ENCODE results near the gene KNCN.
A peak's percentile ranks its signal among the peaks of the same experiment; 100 is the strongest.

KNCN gene

DNA sequence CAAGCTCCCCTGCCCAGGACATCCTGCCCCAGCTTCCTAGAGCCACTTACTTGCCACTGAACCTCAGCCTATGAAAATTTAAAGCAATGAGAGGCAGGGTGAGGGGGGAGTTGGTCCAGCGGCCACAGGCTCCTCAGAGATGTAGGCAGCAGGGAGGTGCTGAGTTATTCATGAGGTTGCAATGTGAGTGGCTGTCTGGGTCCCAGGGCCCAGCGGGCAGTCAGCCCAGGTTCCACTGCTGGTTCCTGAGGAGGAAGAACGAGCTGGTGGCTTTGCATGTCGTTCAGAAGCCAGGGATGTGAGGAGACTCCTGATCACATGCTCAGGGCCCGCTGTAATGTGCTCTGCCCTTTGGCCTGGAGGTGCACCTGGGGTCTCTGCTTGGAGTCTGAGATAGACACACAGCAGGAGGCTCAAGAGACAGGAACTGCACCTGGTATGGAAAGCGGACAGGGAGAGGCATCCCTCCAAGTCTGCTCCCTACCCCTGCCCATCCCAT, at the start of gene KNCN:
TSS of gene KNCN (minus strand) at position 51 of the 499 bp plus-strand sequence. CDS start 432 bp downstream, outside the sequence.
- no peak for DNase-seq

DNA sequence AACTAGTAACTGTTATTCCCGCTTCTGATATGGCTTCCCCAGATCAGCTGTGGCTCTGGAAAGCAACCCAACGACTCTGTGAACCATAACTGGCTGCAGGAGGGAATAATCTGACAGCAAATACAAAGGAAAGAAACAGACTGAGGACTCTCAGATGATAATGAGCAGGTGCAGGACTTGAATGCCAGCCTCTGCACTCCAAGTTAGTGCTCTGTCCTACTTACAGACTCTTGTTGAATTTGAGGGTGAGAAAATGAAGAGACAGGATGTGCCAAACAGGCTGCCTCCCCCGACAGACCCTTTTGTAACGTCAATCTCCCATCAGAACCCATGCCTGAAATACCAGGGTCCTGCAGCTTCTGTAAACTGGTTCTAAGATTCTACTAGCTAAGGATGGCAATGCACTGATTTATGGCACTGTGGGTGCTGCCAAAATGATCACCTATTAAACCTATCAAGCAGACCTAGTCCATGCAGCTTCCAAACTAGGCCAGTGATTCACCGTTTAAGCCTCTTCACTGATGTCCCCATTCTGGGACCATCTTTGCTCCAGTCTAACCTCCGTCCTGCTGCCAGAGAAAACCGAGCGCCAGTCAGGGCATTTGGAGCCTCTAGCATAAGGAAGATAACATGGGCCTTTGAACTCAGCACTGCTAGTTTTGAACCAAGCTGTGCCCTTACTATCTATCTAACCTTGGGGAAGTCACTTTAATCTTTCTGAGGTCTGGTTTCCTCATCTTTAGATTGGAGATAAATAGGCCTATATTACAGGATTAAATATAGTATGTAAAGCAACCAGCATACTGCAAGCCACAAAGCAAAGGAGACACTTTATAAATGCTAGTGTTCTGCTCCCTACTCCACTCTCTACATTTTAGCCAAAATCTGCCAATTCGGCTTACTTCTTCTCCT, 47.9 kb upstream of the KNCN start:
- no peak for DNase-seq

GRCh38 chr1:46596846-46597245, 45.4 kb upstream of the KNCN start:
- no peak for DNase-seq

DNA sequence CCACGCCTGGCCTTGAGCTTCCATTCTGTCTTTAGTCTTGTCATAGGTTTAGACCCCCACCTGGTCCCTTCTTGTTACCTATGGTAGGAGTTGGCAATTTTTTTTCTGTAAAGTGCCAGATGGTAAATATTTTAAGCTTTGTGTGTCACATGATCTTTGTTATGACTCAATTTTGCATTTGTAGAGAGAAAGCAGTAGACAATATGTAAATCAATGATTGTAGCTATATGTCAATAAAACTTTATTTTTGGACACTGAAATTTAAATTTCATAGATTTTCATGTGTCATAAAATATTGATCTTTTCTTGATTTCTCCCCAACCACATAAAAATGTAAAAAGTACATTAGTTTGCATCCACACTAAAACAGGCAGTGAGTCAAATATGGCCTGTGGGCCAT, 44.6 kb upstream of the KNCN start:
- no peak for DNase-seq

- no peak for DNase-seq
These were observed 43.7 kb upstream of the KNCN start for GRCh38 chr1:46595127-46595526.

GRCh38 chr1:46594063-46594462, 42.6 kb upstream of the KNCN start:
- DNase-seq, result no peak

GRCh38 chr1:46592823-46593222, 41.4 kb upstream of the KNCN start:
- DNase-seq, result no peak

GRCh38 chr1:46589529-46589928, 38.1 kb upstream of the KNCN start:
- DNase-seq, result no peak

GRCh38 chr1:46587069-46587468, 35.6 kb upstream of the KNCN start:
- DNase-seq, result no peak

DNA sequence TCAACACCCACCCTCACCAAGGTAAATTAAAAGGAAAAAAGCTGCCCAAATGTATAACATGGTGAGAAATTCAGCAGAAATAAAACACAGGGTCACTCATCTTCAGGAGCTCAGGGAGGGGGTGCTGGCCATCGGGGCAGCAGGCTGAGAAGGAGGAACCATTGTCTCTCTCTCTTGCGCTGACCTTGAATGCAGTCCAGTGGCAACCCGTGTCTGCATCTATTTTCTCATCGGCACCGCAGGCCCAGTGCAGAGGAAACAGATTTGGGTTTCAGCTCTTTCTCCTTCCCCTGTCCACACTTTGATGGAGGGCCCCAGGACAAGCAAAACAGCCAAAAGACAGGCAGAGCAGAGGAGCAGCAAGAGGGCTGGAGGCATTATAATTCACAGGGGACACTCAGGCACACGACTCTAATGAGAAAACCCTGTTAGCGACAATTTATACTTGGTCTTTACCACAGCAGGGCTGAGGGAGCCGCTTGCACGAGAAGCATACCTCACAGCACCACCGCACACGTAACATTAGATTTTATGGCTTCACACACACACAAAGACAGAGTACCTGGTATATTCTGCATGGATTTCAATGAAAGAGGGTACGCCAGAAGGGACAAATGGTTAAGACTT, 34.0 kb upstream of the KNCN start:
- DNase-seq, result no peak

DNA sequence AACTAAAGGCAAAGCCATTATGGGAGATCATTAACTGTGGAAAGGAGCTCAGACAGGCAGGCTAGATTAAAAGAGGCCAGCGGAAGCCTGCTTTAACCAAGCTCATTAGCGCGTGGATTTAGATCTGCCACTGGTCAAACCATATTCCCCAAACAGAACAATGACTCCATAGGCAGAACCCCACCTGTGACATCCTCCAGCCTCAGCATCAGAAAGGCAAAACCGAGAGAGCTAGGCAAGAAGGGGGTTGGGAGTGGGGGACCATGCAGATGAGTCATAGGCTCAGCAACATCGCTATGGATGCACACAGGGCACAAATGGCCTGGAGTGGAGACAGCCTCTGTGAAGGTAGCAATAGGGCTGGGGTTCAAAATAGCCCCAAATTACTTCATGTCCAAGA, 32.0 kb upstream of the KNCN start:
- no peak for DNase-seq

GRCh38 chr1:46582972-46583371, 31.5 kb upstream of the KNCN start:
- DNase-seq, result no peak

DNA sequence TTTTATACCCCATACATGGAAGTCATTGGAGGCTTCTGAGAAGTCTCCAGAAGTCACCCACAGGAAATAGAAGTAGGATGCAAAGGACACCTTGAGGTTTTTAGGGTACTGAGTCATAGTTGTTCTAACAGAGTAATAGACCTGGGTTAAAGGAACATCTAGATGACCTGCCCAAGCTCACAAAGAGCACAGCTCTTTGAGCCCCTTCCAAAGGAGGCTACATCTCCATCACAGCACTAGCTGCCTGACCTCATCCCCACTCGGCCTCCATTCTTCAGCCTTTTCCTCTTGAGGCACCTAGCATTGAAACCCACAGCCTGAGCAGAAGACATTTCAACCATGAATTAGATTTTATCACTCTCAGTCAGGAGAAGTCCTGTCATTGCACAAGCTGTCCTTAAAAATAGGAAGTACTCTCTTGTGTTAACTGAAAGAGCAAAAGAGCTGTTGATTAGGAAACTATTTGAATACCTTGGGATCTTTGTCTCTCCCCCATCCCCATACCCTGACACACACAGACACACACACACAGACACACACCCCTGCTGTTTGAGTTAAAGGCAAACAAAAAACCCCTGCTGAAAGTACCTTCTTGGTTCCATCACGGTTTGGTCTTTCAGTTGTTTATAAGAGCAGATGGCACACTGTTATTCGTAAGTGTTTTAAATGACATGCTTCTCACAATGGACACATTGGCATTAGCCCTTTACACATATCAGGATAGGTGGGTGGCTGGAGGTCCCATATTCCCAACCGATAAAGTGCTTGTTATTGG, 30.4 kb upstream of the KNCN start:
- peak; percentile 22 for DNase-seq

DNA sequence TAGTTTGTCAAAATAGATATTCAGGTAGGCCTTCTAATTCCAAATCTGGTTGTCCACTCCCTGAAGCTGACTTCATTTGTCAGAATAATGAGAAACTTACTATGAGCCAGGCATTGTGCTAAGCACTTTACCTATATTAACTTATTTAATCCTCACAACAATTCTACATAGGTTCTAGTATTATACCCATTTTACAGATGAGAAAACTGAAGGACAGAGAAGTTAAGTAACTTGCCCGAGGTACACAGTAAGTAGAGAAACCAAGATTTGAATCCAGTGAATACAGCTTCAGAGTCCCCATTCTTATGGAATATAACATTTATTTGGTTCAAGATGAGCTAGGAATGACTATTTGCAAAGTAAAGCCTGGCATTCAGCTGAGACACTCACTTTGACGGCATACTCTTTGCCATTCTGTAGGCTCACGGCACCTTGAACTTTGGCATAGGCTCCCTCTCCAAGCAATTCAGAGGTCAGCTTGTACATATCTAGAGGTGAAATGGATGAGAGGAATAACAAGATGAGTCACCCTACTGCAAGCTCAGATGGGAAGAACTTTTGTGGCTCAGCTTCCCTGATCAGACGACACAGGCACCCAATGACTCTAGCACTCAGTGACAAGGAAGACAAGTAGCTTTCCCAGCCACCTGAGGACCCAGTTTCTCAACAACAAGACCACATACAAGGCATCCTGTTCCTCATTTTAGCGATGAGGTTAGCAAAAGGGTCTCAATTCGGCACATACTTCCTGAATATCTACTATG, 28.9 kb upstream of the KNCN start:
- no peak for DNase-seq

DNA sequence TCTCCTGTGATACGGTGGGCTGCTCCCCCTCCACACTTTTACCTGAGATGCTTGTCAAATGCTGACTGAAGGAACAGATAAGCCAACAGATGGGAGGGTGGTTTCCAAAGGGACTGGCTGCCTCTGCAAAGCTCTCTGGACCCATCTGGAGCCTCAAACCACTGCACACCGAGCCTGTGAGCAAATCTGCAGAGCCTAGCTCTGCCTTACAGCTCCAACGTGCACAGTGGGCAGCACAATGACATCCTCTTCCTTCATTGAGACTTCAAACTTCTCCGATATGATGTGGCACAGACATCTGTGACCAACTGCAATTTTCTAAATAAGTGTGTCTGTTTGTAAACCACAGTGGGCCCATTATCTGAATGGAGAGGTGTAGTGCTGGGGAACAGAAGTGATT, 26.2 kb upstream of the KNCN start:
- DNase-seq, result no peak

- DNase-seq, result no peak
These were observed 25.1 kb upstream of the KNCN start for GRCh38 chr1:46576596-46576995.

- no peak for DNase-seq
These were observed 24.3 kb upstream of the KNCN start for GRCh38 chr1:46575778-46576177.

- no peak for DNase-seq
These were observed 23.9 kb upstream of the KNCN start for GRCh38 chr1:46575300-46575699.

DNA sequence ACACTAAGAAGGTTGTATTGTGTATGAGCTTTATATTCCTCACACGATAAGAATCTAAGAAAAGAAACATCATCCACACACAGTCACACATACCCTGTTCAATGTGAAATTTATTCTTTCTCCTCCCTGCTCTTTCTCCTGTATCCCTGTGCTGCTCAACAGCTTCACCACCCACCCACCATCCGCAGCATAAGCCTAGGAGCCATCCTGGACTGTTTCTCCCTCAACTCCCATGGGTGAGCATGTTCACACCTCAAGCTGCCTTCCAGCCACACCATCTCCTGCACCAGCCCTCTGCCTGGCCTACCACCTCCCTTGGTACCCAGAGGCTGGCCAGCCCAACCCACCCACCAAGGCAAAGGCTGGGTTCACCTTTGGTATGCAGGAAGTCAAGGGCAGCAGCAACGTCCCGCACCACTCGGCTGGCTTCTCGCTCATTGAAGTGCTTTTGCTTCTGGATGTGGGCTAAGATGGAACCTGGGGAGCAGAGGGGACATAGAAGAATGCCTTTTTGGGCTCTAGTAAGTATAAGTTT, 20.3 kb upstream of the KNCN start:
- DNase-seq, result no peak

DNA sequence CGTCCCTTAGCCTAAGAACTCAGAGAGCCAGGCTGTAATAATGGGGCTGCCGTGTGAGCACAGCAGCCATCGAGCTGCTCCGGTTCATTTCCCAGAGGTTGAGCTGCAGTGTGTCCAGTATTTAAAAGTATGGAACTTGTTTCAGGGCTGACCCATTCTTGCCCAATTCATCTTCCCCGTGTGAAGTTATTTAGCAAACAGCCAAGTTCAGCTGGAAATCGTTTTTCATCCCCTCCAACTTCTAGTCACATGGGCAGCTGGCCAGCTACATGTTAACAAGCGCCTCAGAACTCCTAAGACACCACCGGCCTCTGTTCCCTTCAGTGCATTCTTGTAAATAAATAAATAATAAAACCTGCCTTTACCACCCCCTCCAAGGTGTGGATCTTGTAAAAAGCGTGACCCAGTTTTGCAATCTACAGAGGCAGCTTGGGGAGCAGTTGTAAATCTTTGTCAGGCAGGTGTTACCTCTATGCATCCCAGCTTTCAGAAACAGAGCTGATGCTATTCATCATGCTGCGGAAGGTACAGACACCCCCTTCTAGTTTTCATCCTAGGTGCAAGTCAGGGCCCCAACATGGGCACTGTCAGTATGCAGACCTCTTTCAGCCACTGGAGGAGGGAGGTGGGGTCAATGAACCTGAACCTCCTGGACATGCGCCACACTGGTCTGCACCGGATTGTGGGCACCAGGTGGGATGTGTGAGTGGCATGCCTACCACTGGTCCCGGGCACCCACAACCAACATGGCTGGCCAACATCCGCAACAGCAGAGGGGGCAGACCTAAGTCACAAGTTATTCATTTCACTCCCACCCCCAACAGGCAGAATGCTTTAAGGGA, 18.7 kb upstream of the KNCN start:
- no peak for DNase-seq

DNA sequence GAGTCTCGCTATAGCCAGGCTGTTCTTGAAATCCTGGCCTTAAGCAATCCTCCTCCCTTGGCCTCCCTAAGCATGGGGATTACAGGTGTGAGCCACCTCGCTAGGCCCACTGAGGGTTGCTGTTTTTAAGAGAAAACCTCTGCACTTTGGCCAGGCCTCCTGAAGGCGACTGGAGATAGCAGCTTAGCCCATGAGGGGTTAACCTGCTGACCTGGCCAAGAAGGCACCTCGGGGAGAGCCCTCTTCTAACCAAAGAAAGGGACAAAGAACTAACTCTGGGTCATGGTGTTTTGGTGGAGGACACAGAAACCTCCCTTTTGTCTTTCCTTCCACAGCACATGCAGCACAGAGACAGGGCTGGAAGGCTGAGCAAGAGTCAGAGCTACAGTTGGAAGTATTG, 17.7 kb upstream of the KNCN start:
- no peak for DNase-seq

Measured in activated gamma-delta T cell treated with Interleukin-2 at 50 U/mL for 16 hours (primary cell).